ENCODE results near the gene BRINP3.

BRINP3 gene

GRCh38 chr1:190296453-190296852 lies 181.2 kb downstream of the BRINP3 start:
- TF ChIP-seq CTCF (IDR thresholded peaks at IDR 0.05) (no peak), ZFX (IDR thresholded peaks at IDR 0.05; ENCODE audit: borderline replicate concordance) (no peak)
- H3K27ac ChIP-seq = no peak overlapping the region

- TF ChIP-seq ZFX (IDR thresholded peaks at IDR 0.05; ENCODE audit: borderline replicate concordance) (no peak), CTCF (IDR thresholded peaks at IDR 0.05) (no peak)
- H3K27ac ChIP-seq = no peak overlapping the region
Observed at GRCh38 chr1:190289897-190290296, 187.8 kb downstream of the BRINP3 start.

- TF ChIP-seq ZFX (IDR thresholded peaks at IDR 0.05; ENCODE audit: borderline replicate concordance) (no peak), CTCF (IDR thresholded peaks at IDR 0.05) (no peak)
- no peak overlapping the region for H3K27ac ChIP-seq
Observed at GRCh38 chr1:190286111-190286510, 191.6 kb downstream of the BRINP3 start.

GRCh38 chr1:190277107-190277506 lies 200.6 kb downstream of the BRINP3 start:
- H3K27ac ChIP-seq = no peak overlapping the region
- TF ChIP-seq ZFX (IDR thresholded peaks at IDR 0.05; ENCODE audit: borderline replicate concordance) (no peak), CTCF (IDR thresholded peaks at IDR 0.05) (no peak)

- H3K27ac ChIP-seq = no peak overlapping the region
- no peak for TF ChIP-seq CTCF (IDR thresholded peaks at IDR 0.05)
Observed at GRCh38 chr1:190274721-190275120, 202.9 kb downstream of the BRINP3 start.

- H3K27ac ChIP-seq = no peak overlapping the region
- TF ChIP-seq ZFX (IDR thresholded peaks at IDR 0.05; ENCODE audit: borderline replicate concordance) (no peak), CTCF (IDR thresholded peaks at IDR 0.05) (no peak)
Observed at GRCh38 chr1:190273161-190273560, 204.5 kb downstream of the BRINP3 start.

GRCh38 chr1:190262538-190262937 lies 215.1 kb downstream of the BRINP3 start:
- H3K27ac ChIP-seq = no peak overlapping the region

More at GRCh38 chr1:190262538-190262937, 215.1 kb downstream of the BRINP3 start:
- TF ChIP-seq CTCF (IDR thresholded peaks at IDR 0.05) (no peak), ZFX (IDR thresholded peaks at IDR 0.05; ENCODE audit: borderline replicate concordance) (no peak)
